A673 (cell line): ENCODE results near the gene KIF26B.

Experiments
- CTCF ChIP-seq: fragments of 300-800, 200-600 bp; sonication (generic); conservative IDR thresholded peaks from 2 replicates; pipeline ENCODE4 v1.5.1; 2017; ENCODE audit warnings: low read depth, mild to moderate bottlenecking, antibody characterized with exemption, low read length, moderate library complexity, mixed read lengths
- EZH2 ChIP-seq: fragments of 200-600 bp; sonication (generic); IDR thresholded peaks from 2 replicates; pipeline ENCODE4 v1.6.1; 2017; ENCODE audit warnings: borderline replicate concordance, low read depth, mild to moderate bottlenecking, mixed read lengths, antibody characterized with exemption, low read length; ENCODE audit not compliant: poor library complexity, severe bottlenecking

- no peak for TF ChIP-seq CTCF
- no peak for TF ChIP-seq EZH2
Observed at GRCh38 chr1:245272676-245273075, 117.9 kb downstream of the KIF26B start.
